Progenitor cell of endocrine pancreas (in vitro differentiated cells): ENCODE results near the gene SIPA1L3. TPM values are rescaled to one million over a fixed set of nuclear protein-coding genes. Genes with fewer than 3 reads are reported as not detected.
A peak's percentile ranks its signal among the peaks of the same experiment; 100 is the strongest.
"Not testable (repeated sequence)": the region's sequence is repeated elsewhere in the genome, so short reads cannot be mapped to it uniquely, and the experiment has no call there.

Experiments used
- DNase-seq: peaks from one replicate; pipeline ENCODE4 v3.0.0; 2021; ENCODE audit warnings: low spot score; ENCODE audit not compliant: unreplicated experiment
- H3K27ac Mint-ChIP-seq: 2 replicates; pipeline ENCODE4 v1.8.0; 2021; ENCODE audit warnings: mild to moderate bottlenecking, moderate library complexity, mixed read lengths
- H3K27me3 Mint-ChIP-seq: 2 replicates; pipeline ENCODE4 v1.8.0; 2021; ENCODE audit warnings: mixed read lengths
- H3K36me3 Mint-ChIP-seq: 2 replicates; pipeline ENCODE4 v1.8.0; 2022; ENCODE audit warnings: mixed read lengths; ENCODE audit not compliant: insufficient read depth
- H3K4me1 Mint-ChIP-seq: 2 replicates; pipeline ENCODE4 v1.8.0; 2021; ENCODE audit warnings: low read depth, mixed read lengths
- H3K4me3 Mint-ChIP-seq: 2 replicates; pipeline ENCODE4 v1.8.0; 2021; ENCODE audit warnings: low read depth, mild to moderate bottlenecking, moderate library complexity, mixed read lengths
- H3K9me3 Mint-ChIP-seq: 2 replicates; pipeline ENCODE4 v1.8.0; 2021; ENCODE audit warnings: low read depth, mixed read lengths
- total RNA-seq: library from RNA; stranded (reverse); gene quantifications from 2 replicates; pipeline ENCODE4 v1.2.1, GENCODE V29; 2021
- TF ChIP-seq, protein P1 (sequence below): fragments of 200-600 bp; sonication (generic); IDR thresholded peaks from one replicate; pipeline ENCODE4 v1.5.0; 2021; ENCODE audit warnings: antibody characterized with exemption, mild to moderate bottlenecking; ENCODE audit not compliant: unreplicated experiment

The SIPA1L3 gene
- total RNA-seq, 1 donor from 2014 or later: 132 TPM

DNA sequence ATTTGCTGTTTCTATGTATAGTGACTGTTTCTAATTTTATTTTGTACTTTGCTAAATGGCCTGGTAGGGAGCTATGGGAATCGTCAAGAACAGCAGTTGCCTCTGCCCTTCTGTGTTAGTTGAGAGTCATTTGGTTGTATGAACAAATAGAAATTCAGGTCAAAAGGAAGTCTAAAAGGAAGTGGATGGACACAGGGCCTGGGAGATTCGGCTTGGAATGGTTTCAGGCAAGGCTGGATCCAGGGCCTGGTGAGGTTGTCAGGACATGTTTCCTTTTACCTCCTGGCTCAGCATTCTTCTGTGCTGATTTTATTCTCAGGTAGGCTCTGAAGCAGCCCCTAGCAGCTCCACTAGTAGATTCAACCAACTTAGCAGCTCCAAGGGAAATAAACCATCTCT is 118.9 kb downstream of the SIPA1L3 start:
- H3K27ac Mint-ChIP-seq: peak overlapping the region; percentile 94
- no peaks in the 10 kb centered on the region for H3K27me3 Mint-ChIP-seq
- H3K4me3 Mint-ChIP-seq: no peak overlapping the region
- H3K9me3 Mint-ChIP-seq: no peaks in the 10 kb centered on the region
- peaks cover 14% of the 10 kb centered on the region for H3K36me3 Mint-ChIP-seq
- H3K4me1 Mint-ChIP-seq: peaks cover 39% of the 10 kb centered on the region
- no peak for DNase-seq
- TF ChIP-seq, protein P1, sequence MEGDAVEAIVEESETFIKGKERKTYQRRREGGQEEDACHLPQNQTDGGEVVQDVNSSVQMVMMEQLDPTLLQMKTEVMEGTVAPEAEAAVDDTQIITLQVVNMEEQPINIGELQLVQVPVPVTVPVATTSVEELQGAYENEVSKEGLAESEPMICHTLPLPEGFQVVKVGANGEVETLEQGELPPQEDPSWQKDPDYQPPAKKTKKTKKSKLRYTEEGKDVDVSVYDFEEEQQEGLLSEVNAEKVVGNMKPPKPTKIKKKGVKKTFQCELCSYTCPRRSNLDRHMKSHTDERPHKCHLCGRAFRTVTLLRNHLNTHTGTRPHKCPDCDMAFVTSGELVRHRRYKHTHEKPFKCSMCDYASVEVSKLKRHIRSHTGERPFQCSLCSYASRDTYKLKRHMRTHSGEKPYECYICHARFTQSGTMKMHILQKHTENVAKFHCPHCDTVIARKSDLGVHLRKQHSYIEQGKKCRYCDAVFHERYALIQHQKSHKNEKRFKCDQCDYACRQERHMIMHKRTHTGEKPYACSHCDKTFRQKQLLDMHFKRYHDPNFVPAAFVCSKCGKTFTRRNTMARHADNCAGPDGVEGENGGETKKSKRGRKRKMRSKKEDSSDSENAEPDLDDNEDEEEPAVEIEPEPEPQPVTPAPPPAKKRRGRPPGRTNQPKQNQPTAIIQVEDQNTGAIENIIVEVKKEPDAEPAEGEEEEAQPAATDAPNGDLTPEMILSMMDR: no peak

DNA sequence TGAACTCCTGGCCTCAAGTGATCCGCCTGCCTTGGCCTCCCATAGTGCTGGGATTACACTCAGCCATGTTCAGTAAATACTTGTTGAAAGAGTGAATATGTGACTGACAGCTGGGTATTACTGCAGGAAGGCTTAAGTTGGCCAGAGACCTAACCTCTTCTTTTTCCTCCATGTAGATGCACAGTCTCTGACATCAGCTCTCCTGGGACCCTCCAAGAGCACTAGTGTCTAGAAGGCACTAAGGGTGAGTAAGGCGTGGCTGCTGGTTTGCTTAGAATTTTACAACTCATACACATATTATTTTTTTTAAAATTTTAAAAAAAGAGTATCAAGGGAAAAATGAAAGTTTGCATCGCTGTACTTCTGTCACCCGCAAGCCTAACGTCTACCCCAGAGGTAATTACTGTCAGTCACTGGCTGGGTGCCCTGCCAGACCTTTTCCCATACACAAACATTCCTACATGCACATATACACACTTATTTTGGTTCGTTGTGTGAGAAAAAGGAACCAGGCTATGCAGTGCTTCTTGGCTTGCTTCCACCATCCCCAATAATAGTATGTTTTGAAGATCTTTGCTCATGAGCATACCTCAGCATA is 122.0 kb downstream of the SIPA1L3 start:
- Mint-ChIP-seq H3K27me3 (no peaks in the 10 kb centered on the region), H3K9me3 (peaks cover 2% of the 10 kb centered on the region), H3K4me1 (peaks cover 32% of the 10 kb centered on the region), H3K36me3 (peaks cover 22% of the 10 kb centered on the region), H3K4me3 (no peak overlapping the region), H3K27ac (no peak overlapping the region)
- TF ChIP-seq, protein P1: no peak
- no peak for DNase-seq

DNA sequence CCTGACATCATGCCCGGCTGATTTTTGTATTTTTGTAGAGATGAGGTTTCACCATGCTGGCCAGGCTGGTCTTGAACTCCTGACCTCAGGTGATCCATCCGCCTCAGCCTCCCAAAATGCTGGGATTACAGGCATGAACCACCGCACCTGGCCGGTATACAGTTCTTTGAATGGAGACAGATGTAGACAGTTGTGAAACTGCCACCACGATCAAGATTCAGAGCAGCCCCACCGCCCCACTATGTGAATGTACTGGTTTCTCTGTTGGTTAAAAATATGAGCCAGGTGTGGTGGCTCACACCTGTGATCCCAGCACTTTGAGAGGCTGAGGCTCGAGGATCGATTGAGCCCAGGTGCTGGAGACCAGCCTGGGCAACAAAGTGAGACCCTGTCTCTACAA is 123.0 kb downstream of the SIPA1L3 start:
- not testable (repeated sequence) for DNase-seq, H3K27me3 Mint-ChIP-seq, H3K4me3 Mint-ChIP-seq, H3K9me3 Mint-ChIP-seq, H3K27ac Mint-ChIP-seq
- Mint-ChIP-seq H3K4me1 (peaks cover 24% of the 10 kb centered on the region), H3K36me3 (peaks cover 22% of the 10 kb centered on the region)

DNA sequence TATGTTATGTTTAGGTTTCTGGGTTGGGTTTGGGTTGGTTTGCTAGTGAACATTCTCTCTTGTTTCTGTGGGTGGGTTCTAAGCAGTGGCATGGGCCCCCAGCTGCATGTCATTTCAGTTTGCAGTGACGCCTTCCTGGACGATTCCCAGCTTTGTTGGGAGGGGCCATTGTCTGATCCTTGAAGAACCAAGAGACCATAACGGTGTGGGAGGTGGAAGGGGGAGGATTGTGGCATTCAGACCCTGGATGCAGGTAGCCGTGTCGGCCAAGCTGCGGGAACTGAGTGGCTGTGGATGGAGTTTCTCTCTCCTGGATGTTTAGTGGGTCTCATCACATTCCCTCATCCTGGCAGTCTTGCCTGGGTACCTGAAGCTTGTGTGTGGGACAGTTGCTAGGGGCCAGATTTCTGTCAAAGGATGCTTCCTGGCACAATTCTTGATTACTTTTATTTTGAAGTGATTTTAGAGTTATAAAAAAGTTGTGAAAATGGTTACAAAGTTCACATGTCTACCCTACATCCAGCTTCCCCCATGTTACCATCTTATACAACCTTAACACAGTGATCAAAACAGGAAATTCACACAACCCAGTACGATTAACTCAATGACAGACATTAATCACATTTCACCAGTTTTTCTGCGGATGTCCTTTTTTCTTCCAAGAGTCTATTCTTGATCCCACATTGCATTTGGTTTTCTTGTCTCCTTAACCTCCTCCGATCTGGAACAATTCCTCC is 123.8 kb downstream of the SIPA1L3 start:
- H3K27me3 Mint-ChIP-seq: no peaks in the 10 kb centered on the region
- H3K36me3 Mint-ChIP-seq: peaks cover 21% of the 10 kb centered on the region
- peaks cover 23% of the 10 kb centered on the region for H3K4me1 Mint-ChIP-seq
- no peak for DNase-seq
- H3K27ac Mint-ChIP-seq: no peak overlapping the region
- H3K4me3 Mint-ChIP-seq: no peak overlapping the region
- TF ChIP-seq, protein P1: no peak
- peaks cover 2% of the 10 kb centered on the region for H3K9me3 Mint-ChIP-seq

DNA sequence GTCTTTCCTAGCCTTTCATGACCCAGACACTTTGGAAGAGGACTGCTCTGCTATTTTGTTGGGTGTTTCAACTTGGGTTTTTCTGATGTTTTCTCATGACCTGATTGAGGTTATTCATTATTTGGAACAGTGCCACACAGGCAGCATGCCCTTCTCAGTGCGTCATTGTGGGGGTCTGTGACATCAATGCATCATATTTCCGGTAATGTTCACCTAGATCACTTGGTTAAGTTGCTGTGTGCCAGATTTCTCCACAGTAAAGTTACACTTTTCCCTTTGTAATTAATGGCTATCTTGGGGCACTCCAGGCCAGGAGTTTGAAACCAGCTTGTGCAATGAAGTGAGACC is 124.4 kb downstream of the SIPA1L3 start:
- Mint-ChIP-seq H3K27me3 (no peaks in the 10 kb centered on the region), H3K4me1 (peaks cover 26% of the 10 kb centered on the region), H3K36me3 (peaks cover 21% of the 10 kb centered on the region), H3K27ac (no peak overlapping the region), H3K4me3 (no peak overlapping the region), H3K9me3 (peaks cover 2% of the 10 kb centered on the region)
- TF ChIP-seq, protein P1: no peak
- DNase-seq: no peak

DNA sequence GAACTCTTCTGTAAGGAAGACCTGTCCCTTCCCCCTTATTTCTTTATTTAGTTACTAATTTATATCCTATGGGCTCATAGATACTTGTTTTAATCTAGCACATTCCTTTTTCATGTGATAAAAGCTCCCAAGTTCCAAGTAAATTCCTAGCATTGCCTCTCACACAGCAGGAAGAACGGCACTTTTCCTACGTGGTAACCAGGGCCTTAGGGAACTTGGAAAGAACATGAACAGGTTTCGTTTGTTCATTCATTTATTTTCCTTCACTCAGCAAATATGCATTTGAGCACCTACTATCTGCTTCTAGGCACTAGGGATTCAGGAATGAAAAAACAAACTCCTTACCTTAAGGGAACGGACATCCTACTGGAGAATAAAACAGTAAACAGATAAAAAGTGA is 125.1 kb downstream of the SIPA1L3 start:
- H3K27me3 Mint-ChIP-seq: no peaks in the 10 kb centered on the region
- peaks cover 2% of the 10 kb centered on the region for H3K9me3 Mint-ChIP-seq
- H3K4me3 Mint-ChIP-seq: no peak overlapping the region
- H3K27ac Mint-ChIP-seq: no peak overlapping the region
- peaks cover 34% of the 10 kb centered on the region for H3K4me1 Mint-ChIP-seq
- TF ChIP-seq, protein P1: no peak
- DNase-seq: no peak
- peaks cover 21% of the 10 kb centered on the region for H3K36me3 Mint-ChIP-seq
